H1 (cell line): ENCODE data around the gene IL6R. TPM values are rescaled to one million over a fixed set of nuclear protein-coding genes. Genes with fewer than 3 reads are reported as not detected.

Experiments used
- ASH2L ChIP-seq: fragments of 200-600, 300-600 bp; sonication (generic); IDR thresholded peaks from one replicate; pipeline ENCODE4 v1.7.1; 2017; ENCODE audit warnings: low read length
- BCL11A ChIP-seq, 2 experiments: IDR thresholded peaks; one replicate each; pipeline ENCODE4 v1.6.1; 2011; ENCODE audit warnings: low read depth in 2 of 2, low read length in 2 of 2, mild to moderate bottlenecking in 2 of 2
- CBX8 ChIP-seq: fragments of 300-800, 300-1000 bp; sonication (generic); IDR thresholded peaks from 2 replicates; pipeline ENCODE4 v1.7.1; 2016; ENCODE audit warnings: low read depth, low read length, borderline replicate concordance
- CHD1 ChIP-seq: IDR thresholded peaks from 2 replicates; pipeline ENCODE4 v1.6.1; 2012; ENCODE audit warnings: low read depth, low read length, improper control_type of control experiment
- FOSL1 ChIP-seq: IDR thresholded peaks from 2 replicates; pipeline ENCODE4 v1.6.1; 2011; ENCODE audit warnings: mild to moderate bottlenecking, low read depth, low read length, moderate library complexity; ENCODE audit not compliant: insufficient read depth
- POLR2A ChIP-seq, 2 experiments: IDR thresholded peaks; 1 replicate in 1 of 2; 2 replicates in 1 of 2; pipeline ENCODE4 v1.6.1; 2011; ENCODE audit warnings: low read depth in 2 of 2, low read length in 2 of 2, mild to moderate bottlenecking in 2 of 2; ENCODE audit errors: control extremely low read depth in 1 of 2
- SP1 ChIP-seq: IDR thresholded peaks from 2 replicates; pipeline ENCODE4 v1.6.1; 2011; ENCODE audit warnings: low read depth, low read length
- YY1 ChIP-seq: IDR thresholded peaks from 2 replicates; pipeline ENCODE4 v1.6.1; 2011; ENCODE audit warnings: low read depth, mild to moderate bottlenecking, low read length
- polyA plus RNA-seq, 7 experiments: library from polyadenylated mRNA; depleted of rRNA in 3 of 7; stranded (reverse) in 5 of 7; unstranded in 2 of 7; fragments of >200 nt in 5 of 7; fragments of 200-250 nt in 2 of 7; gene quantifications; 1 replicate in 5 of 7; 2 replicates in 1 of 7; 4 replicates in 1 of 7; pipeline versions ENCODE4 v1.2.1 to v1.2.3, GENCODE V29; 2011 to 2013; ENCODE audit warnings: missing spikeins in 2 of 7, mixed read lengths in 2 of 7
- total RNA-seq: library from RNA; stranded (reverse); fragmentation: NEBNext Ultra II Directional; extraction: Animal tissue kit (Norgen Biotek cat#: 25700); gene quantifications from 2 replicates; pipeline ENCODE4 v1.2.1, GENCODE V29; 2021

Gene IL6R
- total and polyA plus RNA-seq, 2 of the 8 experiments (the other 6 are each of a cell fraction or from before 2014, with no cell fraction given) = 2.3 to 3.0 TPM

GRCh38 chr1:154493276-154493675 lies 88.1 kb downstream of the IL6R start (continued):
- no peak for TF ChIP-seq CHD1
- no peak for TF ChIP-seq BCL11A (IDR thresholded peaks at IDR 0.05; ENCODE audit: low read depth in 2 of 2, low read length in 2 of 2)
- TF ChIP-seq ASH2L = no peak
- TF ChIP-seq POLR2A (IDR thresholded peaks at IDR 0.05; ENCODE audit: control extremely low read depth in 1 of 2, low read depth in 2 of 2, low read length in 2 of 2) = no peak
- TF ChIP-seq SP1 = no peak
- no peak for TF ChIP-seq CBX8
- TF ChIP-seq YY1 = no peak
- no peak for TF ChIP-seq FOSL1
